Activated T-helper 9 cell treated with anti-CD3 and anti-CD28 coated beads, Interleukin-2, amount 50 U/mL, for 16 hours (primary cell): ENCODE measurements around the gene RANBP1.
A peak's percentile ranks its signal among the peaks of the same experiment; 100 is the strongest.

Experiments
- DNase-seq: peaks from one replicate; pipeline ENCODE4 v3.0.0-alpha.2; 2020; ENCODE audit warnings: low read depth

RANBP1 gene

DNA sequence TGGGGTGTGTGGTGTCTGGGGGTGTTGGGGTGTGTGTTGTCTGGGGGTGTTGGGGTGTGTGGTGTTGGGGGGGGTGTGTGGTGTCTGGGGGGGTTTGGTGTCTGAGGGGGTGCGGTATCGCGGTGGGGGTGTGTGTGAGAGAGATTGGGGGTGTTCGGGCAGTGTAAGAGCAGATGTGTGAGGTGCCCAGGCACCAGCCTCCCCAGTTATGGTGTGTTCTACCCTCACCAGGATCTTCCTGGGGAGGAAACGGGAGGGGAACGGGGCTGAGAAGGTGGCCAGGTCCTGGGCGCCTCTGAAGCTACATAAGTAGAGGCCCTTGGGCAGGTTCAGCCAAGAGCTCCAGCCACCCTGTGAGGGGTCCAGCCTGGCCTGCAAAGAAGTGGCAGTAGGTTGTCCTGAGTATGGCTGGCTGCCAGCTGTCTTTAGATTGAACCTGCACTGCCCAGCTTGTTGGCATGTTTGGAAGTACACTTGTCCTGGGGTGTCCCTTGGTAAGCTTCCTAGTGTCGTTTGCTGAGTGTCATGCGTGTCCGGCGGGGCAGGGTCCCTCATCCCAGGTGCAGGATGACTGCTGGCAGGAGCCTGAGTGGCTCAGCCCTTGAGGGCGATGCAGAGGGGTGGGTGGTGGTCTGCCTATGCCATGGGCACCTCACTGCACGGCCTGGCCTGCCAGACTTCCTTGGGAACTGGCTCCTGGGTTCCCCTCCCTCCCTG, 7.6 kb downstream of the RANBP1 start:
- DNase-seq = no peak

GRCh38 chr22:20124083-20124787, 8.3 kb downstream of the RANBP1 start:
- DNase-seq = no peak

DNA sequence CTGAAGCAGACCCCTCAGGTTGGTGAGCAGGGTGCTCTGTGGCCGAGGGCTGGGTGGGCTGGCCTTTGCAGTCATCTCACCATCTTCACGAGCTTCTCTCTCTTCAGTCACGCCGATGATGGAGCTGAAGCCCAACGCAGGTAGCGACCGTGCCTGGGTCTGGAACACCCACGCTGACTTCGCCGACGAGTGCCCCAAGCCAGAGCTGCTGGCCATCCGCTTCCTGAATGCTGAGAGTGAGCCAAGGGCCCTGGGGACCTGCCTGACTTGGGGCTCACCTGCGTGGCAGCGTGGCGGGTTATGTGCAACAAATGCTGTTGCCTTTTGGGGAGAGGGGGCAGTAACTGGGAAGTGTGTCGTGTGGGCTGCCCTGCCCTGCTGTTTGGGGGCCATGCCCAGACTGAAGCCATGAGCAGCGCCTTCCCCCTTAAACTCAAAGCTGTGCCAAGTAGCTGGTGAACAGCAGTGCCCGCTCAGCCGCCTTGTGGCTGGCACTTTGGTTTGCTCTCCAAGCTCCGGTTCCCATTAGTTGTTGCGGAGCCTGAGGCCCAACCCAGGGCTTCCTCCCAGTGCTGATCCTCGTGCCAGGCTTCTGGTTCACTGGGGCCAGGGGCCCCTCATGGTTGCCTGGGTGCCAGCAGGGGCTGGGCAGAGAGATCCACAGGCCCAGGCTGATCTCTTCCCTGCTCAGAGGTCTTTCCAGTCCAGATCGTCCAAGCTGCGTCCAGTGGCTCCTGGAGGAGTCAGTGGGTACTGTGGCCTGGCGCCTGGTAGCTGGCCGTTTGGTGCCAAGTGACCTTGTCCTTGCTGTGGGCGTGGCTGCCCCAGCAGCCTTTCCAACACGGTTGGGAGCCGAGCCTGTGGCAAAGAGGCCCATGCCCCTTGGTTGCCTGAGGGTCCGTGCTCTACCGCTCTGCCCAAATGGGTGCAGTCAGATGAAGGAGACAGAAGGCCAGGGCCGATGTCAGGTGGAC, 9.6 kb downstream of the RANBP1 start:
- no peak for DNase-seq

DNA sequence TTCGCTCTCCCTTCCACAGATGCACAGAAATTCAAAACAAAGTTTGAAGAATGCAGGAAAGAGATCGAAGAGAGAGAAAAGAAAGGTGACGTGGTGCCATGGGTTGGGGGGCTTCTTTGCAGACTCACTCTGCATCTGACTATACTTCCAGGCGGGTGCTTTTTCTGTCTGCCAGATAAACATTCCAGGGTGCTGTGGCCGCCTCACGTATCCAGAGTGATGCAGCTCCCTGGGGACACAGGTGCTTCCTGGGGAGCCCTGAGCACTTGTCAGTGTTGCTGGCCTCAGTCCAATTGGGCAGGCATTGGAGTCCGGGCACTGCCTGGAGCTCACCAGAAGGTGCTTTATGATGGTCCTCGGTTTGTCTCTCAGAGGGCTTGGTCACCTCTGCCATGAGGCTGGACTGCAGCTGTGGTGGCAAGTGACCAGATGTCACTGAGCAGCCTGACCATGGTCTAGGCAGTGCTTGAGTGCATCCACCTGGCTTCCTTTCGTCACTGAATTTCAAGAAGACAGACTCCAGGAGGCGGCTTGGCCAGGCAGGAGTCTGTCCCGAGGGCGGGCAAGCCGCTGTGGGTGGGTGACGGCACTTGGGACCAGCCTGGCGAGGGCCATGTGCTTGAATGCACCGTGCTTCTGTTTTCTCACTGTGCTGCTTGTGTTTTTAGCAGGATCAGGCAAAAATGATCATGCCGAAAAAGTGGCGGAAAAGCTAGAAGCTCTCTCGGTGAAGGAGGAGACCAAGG, 10.6 kb downstream of the RANBP1 start:
- no peak for DNase-seq

DNA sequence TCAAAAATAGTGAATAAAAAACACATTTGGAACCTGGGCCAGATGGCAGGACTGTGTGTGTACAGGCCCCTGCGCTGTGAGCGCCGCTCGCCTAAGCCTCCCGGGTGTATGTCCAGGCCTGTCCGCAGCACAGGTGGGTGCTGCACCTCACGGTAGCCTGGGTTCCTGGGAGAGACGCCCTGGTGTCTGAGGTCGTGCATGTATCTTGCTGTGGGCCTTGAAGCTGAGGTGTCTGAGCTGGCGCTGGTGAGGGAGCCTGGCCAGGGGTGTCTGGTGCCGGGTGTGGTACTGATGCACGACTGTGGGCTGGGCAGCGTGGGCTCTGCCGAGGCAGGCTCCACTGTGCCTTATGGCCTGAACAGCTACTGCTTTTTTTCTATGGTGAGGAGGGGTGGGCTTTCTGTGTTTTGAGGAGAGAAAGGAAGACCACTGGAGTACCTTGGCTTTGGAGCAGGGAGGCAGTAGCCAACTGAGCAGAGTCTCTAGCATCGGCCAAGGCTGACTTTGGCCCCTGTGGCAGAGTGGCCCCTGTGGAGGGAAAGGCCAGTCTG, 11.5 kb downstream of the RANBP1 start:
- no peak for DNase-seq

GRCh38 chr22:20127869-20128618, 12.1 kb downstream of the RANBP1 start:
- DNase-seq = no peak

- DNase-seq = no peak
Measured at GRCh38 chr22:20128619-20128901, 12.7 kb downstream of the RANBP1 start.

- peak; percentile 31 for DNase-seq
Measured at GRCh38 chr22:20128902-20129746, 13.2 kb downstream of the RANBP1 start.

- no peak for DNase-seq
Measured at GRCh38 chr22:20129747-20130014, 13.8 kb downstream of the RANBP1 start.

- no peak for DNase-seq
Measured at GRCh38 chr22:20130319-20130718, 14.4 kb downstream of the RANBP1 start.

DNA sequence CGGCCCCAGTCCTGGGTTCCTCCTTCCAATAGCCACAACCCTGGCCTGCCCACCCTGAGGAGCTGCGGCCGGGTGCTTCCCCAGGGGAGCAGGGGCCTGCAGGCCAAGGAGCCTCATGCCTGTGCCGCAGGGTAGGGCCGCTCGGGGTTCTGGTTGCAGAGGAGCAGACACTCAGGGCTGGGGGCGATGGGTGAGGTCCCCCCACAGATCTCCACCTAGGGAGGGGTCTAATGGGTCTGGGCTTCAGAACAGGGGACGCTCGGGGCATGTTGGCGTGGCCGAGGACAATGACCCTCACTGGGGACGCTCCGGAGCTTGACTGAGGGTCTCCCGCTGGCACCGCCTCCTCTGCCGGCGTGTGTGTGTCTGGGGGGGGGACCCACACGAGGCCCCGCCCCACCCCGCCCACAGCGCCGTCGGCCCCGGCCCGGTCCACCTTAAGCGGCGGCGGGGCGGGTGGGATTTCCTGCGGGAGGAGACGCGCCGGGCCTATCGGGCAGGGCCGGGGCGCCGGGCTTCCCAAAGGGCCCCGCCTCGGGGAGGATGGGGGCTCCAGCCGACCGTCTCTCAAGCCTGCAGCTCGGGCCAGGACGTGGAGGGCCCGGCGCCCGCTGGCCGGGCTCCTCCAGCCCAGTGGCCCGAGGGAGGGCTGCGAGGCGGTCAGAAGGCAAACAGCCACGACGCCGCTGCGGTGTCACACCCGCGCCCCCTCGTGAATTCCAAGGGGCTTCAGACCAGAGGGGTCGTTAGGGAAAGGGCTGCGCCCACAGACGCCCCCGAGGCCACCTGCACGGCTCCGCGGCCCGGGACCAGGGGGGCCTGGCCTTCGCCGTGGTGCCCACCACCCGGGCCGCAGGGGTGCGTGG, 15.1 kb downstream of the RANBP1 start:
- DNase-seq = peak; percentile 75

GRCh38 chr22:20131597-20131858, 15.6 kb downstream of the RANBP1 start, which contains the start of gene ZDHHC8:
ZDHHC8 (plus strand) TSS chr22:20131804; CDS start chr22:20131948, 144 bp downstream.
- peak; percentile 43 for DNase-seq

DNA sequence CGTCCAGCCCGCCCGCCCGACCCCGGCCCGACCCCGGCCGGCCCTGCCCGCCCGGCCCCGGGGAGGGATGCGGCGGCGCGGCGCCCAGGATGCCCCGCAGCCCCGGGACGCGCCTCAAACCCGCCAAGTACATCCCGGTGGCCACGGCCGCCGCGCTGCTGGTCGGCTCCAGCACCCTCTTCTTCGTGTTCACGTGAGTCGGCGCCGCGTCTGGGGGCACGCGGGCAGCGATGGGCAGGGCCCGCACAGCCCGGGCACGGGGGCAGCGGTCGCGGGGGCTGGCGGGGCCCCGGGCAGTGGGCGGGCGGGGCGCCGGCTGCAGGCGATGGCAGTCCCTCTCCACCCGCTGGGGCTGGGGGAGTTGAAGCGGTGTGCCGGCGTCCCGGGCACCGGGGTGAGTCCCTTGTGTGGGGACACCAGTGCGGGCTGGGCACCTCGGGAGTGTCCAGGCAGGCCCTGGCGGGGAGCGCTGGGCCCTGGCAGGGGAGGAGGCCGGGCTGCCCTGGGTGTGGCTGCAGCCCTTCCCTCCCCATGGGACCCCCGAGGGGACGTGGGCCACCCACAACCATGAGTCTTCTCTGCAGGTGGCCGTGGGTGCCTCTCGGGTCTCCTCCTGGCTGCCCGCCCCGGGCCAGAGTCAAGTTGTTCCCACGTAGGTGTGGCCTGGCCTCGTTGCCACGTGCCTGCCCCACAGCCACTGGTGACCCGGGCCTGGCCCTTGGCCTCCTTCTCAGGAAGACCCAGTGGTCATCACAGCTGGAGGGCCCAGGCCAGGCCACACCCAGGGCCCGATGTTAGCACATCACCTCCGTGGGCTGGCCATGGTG, 16.2 kb downstream of the RANBP1 start:
- DNase-seq = no peak

DNA sequence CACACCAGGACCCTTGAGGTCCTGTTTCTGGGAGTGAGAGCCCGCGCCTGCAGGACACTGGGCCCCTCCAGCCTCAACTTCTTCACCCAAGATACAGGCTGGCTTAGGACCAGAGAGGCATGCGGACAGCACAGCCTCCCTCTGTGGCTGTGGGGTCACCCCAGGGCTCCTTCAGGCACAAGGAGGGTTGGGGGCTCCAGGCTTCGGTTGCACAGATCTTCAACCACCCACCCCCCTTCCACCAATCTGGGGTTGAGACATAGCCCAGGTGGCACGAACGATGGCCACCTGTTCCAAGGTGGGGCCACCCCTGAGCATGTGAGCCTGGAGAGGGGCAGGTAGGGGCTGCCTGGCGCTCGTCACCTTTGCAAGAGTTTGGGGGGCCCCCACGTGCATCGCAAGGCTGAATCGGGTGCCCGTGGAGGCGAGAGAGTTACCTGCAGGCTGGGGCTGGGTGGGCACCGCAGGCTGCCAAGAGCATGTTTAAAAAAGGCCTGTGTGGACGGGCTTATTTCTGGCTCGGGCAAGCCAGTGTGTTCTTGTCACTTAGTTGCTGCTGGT, 16.9 kb downstream of the RANBP1 start:
- DNase-seq = no peak

DNA sequence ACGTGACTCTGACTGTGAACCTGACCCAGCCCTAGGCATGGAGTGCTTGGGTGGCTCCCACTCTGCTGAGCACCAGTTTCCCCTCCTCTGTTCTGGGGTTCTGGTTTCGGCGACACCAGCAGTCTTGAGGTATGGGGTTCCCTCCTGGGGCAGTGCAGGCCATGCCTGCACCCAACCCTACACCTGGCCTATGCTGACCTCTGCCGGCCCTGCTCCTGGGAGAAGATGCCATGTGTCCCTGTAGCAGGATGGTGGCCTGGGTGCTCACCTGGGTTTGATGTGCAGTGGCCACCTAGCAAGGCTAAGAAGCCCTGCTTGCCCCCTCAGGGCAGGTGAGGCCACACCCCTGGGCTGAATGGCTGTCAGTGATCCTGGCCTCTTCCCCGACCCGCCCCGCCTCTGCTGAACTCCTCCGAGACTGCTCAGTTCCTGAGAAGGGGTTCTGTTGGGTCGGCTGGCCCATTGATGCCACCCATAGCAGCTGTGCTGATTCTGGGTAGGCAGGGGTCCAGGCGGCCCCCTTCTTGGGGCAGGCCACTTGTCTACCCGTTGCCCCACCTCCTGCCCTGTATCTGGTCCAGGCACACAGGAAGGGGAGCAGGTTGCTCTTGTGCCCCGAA, 18.1 kb downstream of the RANBP1 start:
- DNase-seq = no peak

GRCh38 chr22:20135265-20135664, 19.4 kb downstream of the RANBP1 start:
- DNase-seq = no peak

GRCh38 chr22:20135806-20136602, 20.1 kb downstream of the RANBP1 start:
- no peak for DNase-seq
